Cerebellar cortex (tissue), 1 donor: ENCODE measurements around the gene OR1I1.
"Not testable (repeated sequence)": the region's sequence is repeated elsewhere in the genome, so short reads cannot be mapped to it uniquely, and the experiment has no call there.

Experiments
- DNase-seq: peaks from one replicate; pipeline ENCODE4 v3.0.0-alpha.2; 2015; ENCODE audit warnings: low spot score

OR1I1 gene, protein sequence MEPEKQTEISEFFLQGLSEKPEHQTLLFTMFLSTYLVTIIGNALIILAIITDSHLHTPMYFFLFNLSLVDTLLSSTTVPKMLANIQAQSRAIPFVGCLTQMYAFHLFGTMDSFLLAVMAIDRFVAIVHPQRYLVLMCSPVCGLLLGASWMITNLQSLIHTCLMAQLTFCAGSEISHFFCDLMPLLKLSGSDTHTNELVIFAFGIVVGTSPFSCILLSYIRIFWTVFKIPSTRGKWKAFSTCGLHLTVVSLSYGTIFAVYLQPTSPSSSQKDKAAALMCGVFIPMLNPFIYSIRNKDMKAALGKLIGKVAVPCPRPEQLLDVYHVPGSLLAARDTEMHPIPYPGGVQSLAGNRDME

GRCh38 chr19:15081911-15082310, at the start of gene OR1I1:
Gene OR1I1, plus strand, starts transcription at chr19:15082211. Its CDS starts 4,855 bp downstream, at chr19:15087066.
- no peak for DNase-seq

- DNase-seq: no peak
These were observed 46.2 kb upstream of the OR1I1 start for GRCh38 chr19:15035795-15036311.

- DNase-seq: no peak
These were observed 44.4 kb upstream of the OR1I1 start for GRCh38 chr19:15037586-15037985.

DNA sequence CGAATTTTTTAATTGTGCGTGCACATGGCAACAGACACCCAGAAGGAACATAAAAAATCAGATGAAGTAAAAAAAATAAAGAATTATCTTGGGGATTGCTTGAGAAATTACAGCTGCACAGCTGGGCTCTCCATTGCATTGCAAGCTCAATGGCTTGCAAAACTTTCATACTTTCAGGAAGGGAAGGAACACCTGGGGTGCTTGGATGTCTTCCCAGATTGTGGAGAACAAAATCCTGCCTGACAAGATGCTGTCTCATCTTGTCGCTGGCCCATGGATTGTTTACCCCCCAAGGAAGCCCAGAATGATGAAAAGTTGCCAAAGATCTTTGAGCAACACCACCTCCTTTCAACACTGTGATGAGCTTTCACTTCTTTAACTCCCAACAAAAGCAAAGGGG, 43.7 kb upstream of the OR1I1 start:
- no peak for DNase-seq

- no peak for DNase-seq
These were observed 40.0 kb upstream of the OR1I1 start for GRCh38 chr19:15042003-15042402.

DNA sequence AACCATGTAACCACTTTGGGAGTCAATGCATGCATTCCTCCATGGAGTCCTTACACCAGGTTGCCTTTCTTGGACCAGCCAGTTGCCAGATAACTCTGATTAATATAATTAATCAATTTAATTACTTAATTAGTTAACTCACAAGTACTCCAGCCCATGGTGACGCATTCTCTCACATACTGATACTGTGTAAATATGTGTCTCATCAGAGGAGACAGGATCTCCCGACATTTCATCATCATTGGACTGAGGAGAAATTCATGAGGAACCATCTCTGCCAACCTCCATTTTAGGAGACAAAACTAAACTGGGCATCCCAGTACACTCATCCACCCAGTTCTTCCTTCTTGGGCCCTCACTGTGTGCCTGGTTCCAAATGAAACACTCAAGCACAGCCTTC, 39.2 kb upstream of the OR1I1 start:
- DNase-seq: no peak

DNA sequence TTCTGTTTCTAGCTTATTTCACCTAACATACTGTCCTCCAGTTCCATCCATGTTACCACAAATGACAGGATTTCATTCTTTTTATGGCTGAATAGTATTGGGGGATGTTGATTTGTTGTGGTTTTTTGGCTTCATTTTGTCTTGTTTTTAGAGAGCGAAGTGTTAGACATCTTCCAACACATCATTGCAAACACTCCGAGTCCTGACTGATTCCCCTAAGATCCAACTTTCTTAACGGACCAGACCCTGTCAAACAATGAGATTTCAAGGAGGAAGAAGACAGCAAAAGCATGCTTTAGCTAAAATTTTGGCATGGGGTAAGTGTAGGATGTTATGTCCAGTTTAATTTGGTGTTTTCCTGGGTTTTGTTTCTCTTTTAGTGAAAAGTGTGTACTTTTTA, 36.5 kb upstream of the OR1I1 start:
- DNase-seq: no peak

DNA sequence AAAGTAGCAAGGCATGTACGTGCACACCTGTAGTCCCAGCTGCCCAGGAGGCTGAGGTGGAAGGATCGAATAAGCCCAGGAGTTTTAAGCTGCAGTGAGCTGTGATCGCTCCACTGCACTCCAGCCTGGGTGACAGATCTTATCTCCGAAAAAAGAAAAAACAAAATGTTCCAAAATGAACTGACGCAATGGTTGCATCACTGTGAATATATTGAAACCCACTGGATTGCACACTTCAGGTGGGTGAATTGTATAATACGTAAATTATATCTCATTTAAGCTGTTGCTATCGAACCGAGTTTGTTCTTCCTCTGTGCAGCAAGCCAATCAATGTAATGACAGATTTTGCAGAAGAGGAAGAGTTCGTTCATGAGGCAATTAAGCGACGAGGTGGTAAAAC, 34.3 kb upstream of the OR1I1 start:
- DNase-seq: no peak

- no peak for DNase-seq
These were observed 33.9 kb upstream of the OR1I1 start for GRCh38 chr19:15048128-15048527.

- DNase-seq: no peak
These were observed 33.0 kb upstream of the OR1I1 start, which contains the start of gene CASP14 for GRCh38 chr19:15048885-15049541. Gene CASP14, plus strand, starts transcription at chr19:15049480. Its CDS starts 2,772 bp downstream, at chr19:15052252.

DNA sequence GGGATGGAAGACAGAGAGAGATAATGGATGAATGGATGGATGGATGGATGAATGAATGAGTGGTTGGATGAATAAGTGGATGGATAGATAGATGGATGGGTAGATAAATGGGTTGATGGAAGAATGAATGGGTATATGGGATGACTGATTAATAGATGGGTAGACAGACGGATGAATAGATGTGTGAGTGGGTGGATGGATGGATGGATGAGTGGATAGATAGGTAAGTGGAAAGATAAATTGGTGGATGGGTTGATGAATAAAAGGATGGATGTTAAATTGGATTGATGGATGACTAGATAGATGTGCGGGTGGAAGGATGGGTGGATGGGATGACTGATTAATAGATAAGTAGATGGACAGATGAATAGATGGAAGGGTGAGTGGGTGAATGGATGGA, 31.4 kb upstream of the OR1I1 start:
- no peak for DNase-seq

DNA sequence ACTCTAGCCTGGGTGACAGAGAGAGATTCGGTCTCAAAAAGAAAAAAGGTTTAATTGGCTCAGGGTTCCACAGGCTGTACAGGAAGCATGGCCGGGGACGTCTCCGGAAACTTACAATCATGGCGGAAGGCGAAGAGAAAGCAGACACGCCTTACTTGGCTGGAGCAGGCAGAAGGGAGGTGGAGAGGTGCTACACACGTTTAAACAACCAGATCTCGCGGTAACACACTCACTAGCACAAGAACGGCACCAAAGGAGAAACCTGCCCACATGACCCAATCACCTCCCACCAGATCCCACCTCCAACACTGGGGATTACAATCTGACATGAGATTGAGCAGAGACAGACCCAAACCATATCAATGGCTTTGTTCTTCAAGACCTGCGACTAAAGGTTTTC, 20.0 kb upstream of the OR1I1 start:
- no peak for DNase-seq

DNA sequence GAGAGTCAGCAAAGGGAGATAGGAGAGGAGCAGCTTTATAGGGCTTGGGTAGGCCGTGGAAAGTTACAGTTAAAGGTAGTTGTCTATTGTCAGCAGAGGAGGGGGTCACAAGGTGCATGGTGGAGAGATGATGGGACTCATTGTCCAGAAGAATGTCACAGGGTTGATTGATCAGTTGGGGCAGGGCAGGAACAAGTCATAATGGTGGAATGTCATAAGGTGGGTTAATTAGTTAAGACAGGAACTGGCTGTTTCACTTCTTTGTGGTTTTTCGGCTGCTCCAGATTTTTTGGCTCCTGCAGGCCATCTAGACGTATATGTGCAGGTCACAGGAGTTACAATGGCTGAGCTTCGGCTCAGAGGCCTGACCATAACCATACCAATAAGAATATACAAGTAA, 11.6 kb upstream of the OR1I1 start:
- not testable (repeated sequence) for DNase-seq

GRCh38 chr19:15072930-15073647, 8.9 kb upstream of the OR1I1 start:
- DNase-seq: no peak

DNA sequence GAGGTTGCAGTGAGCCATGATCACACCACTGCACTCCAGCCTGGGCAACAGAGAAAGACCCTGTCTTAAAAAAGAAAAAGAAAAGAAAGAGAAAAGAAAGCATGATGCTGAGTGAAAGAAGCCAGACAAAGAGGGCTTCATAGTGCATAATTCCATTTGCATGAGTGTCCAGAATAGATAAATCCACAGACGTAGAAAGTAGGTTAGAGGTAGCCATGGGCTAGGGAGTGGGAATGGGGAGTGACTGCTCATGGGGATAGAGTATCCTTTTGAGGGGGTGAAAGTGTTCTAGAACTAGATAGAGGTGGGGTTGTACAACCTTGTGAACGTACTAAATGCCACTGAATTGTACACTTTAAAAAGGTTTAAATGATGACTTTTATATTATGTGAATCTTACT, 7.6 kb upstream of the OR1I1 start:
- DNase-seq: no peak

DNA sequence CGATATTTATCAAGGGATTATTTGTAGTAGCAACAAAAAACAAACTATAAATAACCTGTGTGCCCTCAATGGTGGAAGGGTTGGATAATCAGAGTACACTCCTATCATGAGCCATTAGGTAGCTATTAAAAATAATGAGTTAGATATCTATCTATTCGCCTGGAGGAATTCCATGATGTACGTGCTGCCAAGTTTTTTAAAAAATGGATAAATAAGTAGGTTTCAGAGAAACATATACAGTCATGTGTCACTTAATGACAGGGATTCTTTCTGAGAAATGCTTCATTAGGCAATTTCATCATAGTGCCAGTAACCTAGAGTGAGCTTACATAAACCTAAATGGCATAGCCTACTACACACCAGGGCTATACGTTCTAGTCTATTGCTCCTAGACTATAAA, 6.2 kb upstream of the OR1I1 start:
- no peak for DNase-seq

- not testable (repeated sequence) for DNase-seq
These were observed 2.0 kb upstream of the OR1I1 start for GRCh38 chr19:15080002-15080401.

- DNase-seq: no peak
These were observed 5.2 kb downstream of the OR1I1 start for GRCh38 chr19:15087182-15087581.

- DNase-seq: peak; percentile 65
These were observed 10.1 kb downstream of the OR1I1 start for GRCh38 chr19:15091918-15092753.

DNA sequence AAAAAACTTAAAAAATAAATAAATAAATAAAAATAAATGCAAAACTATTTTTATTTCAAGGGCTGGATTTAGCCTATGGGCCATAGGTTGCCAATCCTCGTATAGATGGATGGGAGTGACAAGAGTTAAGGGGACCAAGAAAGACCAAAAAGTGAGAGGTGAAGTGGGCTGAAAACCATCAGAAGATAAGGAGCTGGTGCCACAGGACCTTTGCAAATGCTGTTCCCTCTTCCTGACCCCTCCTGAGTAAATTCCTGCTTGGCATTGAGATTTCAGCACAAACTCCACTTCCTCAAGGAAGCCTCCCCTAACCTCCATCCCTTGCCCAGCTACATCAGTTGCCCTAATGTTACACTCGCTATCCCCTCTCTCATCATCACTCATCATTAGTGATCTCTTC, 11.0 kb downstream of the OR1I1 start:
- no peak for DNase-seq

GRCh38 chr19:15096223-15096622, 14.2 kb downstream of the OR1I1 start:
- no peak for DNase-seq

GRCh38 chr19:15097980-15098379, 16.0 kb downstream of the OR1I1 start:
- not testable (repeated sequence) for DNase-seq
